22Rv1 (cell line): ENCODE results near the gene SAT1.

Experiments used
- H3K27ac ChIP-seq: fragments of 450-650 bp; 2 replicates; pipeline ENCODE4 v1.5.1; 2017
- CTCF ChIP-seq: fragments of 450-650 bp; IDR thresholded peaks from 2 replicates; pipeline ENCODE4 v1.5.1; 2017; ENCODE audit warnings: mild to moderate bottlenecking
- ZFX ChIP-seq: fragments of 450-650 bp; IDR thresholded peaks from 2 replicates; pipeline ENCODE4 v1.6.1; 2017; ENCODE audit warnings: antibody characterized with exemption, borderline replicate concordance

Gene SAT1

GRCh38 chrX:23749129-23749528 is 33.8 kb upstream of the SAT1 start:
- no peak for TF ChIP-seq ZFX
- TF ChIP-seq CTCF = no peak
- H3K27ac ChIP-seq = no peak overlapping the region

DNA sequence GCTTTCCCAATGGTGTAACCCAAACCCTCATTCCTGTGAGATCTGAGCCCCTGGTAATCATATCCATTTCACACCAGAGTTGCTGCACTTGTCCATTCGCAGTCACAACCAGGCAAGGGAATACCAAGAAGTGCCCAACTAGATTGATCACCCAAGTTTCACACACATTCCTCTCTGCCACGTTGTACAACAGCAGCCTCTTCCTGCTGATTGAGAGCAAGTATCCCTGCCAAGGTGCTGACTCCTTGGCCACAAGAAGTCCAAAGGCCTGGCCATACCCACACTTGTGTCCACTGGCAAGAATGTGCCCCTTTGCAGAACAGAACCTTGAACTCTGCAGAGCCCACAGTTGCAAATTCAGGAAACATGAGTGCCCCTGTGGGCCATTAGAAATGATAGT is 33.4 kb upstream of the SAT1 start:
- no peak for TF ChIP-seq CTCF
- no peak for TF ChIP-seq ZFX

DNA sequence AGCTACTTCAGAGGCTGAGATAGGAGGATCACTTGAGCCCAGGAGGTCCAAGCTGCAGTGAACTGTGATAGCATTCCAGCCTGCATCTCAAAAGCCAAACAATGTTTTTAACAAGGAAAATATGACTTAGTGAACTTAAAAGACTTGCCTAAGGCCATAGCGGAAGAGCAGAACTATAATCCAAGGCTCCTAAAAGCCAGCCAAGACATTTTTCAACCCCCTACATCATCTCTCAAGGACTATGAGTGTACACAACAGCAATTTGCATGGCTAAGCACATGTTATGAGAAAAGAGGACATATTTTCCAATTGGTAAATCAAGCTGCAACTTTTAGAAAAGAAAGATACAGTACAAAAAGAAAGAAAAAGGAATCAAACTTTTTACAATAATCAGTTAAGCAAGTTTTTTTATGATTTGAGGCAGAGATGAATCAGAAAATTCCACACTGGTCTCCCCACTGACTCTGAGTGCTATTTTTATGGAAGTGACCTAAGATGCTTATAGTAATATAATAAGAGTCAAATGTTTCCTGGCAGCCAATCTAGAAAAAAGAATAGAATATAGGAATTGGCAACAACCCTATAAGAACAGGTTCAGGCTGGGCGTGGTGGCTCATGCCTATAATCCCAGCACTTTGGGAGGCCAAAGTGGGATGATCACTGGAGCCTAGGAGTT is 30.1 kb upstream of the SAT1 start:
- no peak overlapping the region for H3K27ac ChIP-seq
- TF ChIP-seq CTCF (no peak), ZFX (no peak)

More for the DNA sequence above, 33.4 kb upstream of the SAT1 start:
- no peak overlapping the region for H3K27ac ChIP-seq

GRCh38 chrX:23754664-23755063 is 28.3 kb upstream of the SAT1 start:
- H3K27ac ChIP-seq = no peak overlapping the region
- TF ChIP-seq CTCF (no peak), ZFX (no peak)

GRCh38 chrX:23756165-23756564 is 26.8 kb upstream of the SAT1 start:
- peak; percentile 72 for TF ChIP-seq CTCF
- TF ChIP-seq ZFX = no peak
- H3K27ac ChIP-seq = no peak overlapping the region

DNA sequence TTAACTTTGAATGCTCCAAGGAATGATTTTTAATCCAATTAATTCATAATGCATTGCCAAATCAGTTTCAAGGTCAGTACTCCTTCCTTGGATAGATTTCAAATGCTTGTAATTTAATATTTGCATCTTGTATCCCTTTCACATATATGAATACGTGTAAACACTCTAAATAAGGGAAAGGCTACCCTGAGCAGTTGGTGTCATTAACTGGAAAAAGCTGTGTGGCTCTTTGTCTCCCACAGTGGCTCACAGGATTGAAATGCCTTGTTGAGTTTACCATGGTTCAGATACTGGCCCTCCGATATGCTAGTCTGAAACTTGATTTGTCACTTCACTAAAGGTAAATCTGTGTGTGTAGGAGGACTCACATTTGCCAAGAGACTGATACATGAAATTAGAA is 23.2 kb upstream of the SAT1 start:
- H3K27ac ChIP-seq = no peak overlapping the region
- TF ChIP-seq ZFX (no peak), CTCF (no peak)

- TF ChIP-seq CTCF (no peak), ZFX (no peak)
- no peak overlapping the region for H3K27ac ChIP-seq
Observed at GRCh38 chrX:23764188-23764984, 18.6 kb upstream of the SAT1 start.
